ENCODE results near the gene NRXN2.
A peak's percentile ranks its signal among the peaks of the same experiment; 100 is the strongest.
"Not testable (repeated sequence)": the region's sequence is repeated elsewhere in the genome, so short reads cannot be mapped to it uniquely, and the experiment has no call there.

The NRXN2 gene

GRCh38 chr11:64721359-64721699 is 1.7 kb downstream of the NRXN2 start:
- no peak for DNase-seq (ENCODE audit: low spot score)

GRCh38 chr11:64720640-64721358 is 2.2 kb downstream of the NRXN2 start:
- no peak for DNase-seq (ENCODE audit: low spot score)

DNA sequence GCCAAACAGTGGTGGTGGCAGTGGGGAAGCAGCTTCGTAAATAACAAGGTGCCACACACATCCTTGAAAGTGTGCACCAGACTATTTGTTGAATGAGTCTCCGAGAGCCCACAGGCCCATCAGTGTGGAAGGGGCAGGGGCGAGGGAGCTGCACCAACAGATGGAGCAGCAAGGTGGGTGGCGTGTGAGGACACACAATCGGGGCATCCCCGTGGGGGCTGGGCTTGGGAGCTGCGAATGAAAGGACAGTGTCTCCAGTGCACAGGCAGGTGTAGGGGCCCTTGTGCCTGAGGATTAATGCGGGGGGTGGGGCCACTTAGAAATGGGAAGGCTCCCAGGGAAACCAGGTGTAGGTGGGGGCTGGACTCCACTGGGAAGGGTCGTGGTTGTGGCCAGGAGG is 2.8 kb downstream of the NRXN2 start:
- no peak for DNase-seq (ENCODE audit: low spot score)

GRCh38 chr11:64719406-64719805 is 3.6 kb downstream of the NRXN2 start:
- no peak for DNase-seq (ENCODE audit: low spot score)

- DNase-seq (ENCODE audit: low spot score), result no peak
Measured at GRCh38 chr11:64718780-64719124, 4.2 kb downstream of the NRXN2 start.

GRCh38 chr11:64718084-64718779 is 4.8 kb downstream of the NRXN2 start:
- DNase-seq (ENCODE audit: low spot score), result no peak

DNA sequence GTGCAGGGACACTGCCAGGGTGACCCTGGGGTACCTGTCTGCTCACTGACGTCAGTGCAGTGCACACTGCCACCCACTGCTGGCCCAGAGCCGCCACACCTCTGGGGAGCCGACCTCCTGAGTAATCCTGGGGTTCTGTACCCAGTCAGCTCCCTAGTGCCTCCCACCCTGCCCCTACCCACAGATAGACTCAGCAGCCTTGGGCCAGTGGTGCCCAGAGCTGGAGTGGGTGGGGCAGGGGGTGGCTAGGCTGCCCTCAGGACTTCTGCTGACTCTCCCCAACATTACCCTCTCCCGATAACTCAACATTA is 5.8 kb downstream of the NRXN2 start:
- DNase-seq (ENCODE audit: low spot score), result no peak

DNA sequence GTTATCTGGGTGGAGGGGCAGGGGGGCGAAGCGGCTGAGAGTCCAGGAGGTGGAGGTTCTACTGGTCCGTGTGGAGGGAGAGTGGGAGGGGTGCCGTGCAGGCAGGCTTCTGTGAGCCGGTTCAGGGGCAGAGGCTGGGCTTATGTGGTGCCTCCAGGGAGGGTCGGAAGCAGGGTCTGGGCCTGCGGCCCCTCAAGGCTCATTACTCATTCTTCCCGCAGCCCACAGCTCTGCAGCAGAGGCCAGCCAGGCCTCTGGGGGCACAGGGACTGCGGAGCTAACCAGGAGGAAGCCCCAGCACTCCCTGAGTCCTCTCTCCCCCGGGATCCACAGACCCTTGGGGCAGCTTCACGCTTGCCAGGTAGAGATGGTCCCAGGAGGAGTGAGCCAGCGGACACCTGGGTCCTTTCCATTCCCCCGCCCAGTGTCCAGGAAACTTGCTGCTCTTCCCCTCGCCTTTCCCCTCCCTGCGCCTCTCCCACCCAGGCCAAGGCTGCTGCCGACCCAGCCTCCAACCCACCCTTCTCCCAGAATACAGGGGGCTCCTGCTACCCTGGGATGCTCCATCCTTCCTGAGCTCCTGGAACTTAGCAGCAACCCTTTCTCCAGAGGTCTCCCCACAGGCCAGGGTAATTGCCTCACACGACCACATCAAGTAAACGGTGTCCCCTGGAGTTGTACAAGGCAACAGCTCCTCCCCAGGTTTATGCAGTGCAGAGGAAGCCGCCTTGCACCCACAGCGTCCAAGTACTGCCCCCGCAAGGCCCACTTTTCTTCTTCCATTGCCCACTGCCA is 6.3 kb downstream of the NRXN2 start:
- DNase-seq (ENCODE audit: low spot score), result no peak

GRCh38 chr11:64715756-64716472 is 7.1 kb downstream of the NRXN2 start:
- DNase-seq (ENCODE audit: low spot score), result no peak

GRCh38 chr11:64715110-64715509 is 7.9 kb downstream of the NRXN2 start:
- no peak for DNase-seq (ENCODE audit: low spot score)

- no peak for DNase-seq (ENCODE audit: low spot score)
Measured at GRCh38 chr11:64714666-64715065, 8.3 kb downstream of the NRXN2 start.

DNA sequence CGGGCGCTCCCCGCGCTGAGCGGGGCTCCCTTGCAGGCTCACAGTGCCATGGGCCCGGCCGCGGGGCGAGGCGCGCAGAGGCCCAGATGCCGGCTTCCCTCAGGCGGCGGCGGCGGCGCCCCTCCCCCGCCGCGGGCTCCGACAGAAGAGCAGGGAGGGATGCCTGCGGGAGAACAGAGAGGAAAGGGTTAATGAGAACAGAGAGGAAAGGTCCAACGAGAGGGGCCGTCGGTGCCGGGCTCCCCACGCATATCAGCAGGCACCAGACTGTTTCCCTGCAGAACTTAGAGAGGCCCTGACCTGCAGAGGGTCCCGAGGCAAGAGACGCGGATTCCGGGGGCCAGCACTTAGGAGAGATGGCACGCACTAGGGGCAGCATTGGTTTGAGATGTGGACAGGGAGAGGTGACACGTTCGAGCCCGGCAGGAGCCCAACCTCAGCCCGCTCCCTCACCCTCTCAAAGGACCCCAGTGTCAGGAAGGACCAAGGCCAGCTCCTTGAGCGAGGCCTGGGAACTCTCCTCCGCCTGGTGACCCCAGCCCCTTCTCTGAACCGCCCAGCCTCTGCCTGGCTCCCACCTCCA is 9.1 kb downstream of the NRXN2 start:
- peak; percentile 77 for DNase-seq (ENCODE audit: low spot score)

GRCh38 chr11:64713016-64713707 is 9.8 kb downstream of the NRXN2 start:
- DNase-seq (ENCODE audit: low spot score), result peak; percentile 70

- no peak for DNase-seq (ENCODE audit: low spot score)
Measured at GRCh38 chr11:64712430-64713015, 10.5 kb downstream of the NRXN2 start.

GRCh38 chr11:64711956-64712362 is 11.0 kb downstream of the NRXN2 start:
- DNase-seq (ENCODE audit: low spot score), result no peak

DNA sequence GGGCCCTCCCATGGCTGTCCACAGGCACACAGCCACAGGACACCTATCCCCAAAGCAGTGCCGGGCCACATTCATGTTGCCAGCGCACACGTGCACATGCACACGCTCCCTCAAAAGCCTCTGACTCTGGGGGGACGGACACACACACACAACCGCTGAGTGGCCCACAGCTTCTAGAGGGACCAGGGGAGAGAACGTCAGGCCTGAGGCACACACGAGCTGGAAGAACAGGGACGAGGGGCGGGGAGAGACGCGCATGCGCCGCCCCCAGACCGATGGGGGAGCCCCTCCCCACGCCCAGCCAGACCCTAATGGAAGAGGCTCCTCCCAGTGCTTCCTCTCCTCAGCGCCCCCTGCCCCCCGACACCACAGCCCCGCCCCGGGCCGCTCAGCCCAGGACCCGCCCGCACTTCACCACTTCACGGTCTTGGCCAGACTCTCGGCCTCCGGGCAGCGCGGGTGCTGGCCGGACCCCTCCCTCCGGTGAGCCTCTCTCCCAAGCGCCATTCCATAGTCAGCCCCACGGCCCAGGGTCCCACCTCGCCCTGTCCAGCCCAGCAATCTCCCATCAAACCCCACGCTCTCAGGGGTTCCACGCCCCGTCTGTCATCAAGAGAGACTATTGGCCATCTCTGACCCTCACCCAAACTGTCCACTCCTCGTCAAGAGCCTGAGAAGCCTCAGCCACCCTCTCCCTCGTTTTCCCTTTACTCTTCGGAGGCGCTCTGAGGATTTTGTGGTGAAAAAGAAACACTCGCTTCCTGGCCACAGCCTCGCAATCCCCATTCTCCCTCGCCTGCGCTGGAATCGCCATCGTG is 11.7 kb downstream of the NRXN2 start:
- peak; percentile 83 for DNase-seq (ENCODE audit: low spot score)

DNA sequence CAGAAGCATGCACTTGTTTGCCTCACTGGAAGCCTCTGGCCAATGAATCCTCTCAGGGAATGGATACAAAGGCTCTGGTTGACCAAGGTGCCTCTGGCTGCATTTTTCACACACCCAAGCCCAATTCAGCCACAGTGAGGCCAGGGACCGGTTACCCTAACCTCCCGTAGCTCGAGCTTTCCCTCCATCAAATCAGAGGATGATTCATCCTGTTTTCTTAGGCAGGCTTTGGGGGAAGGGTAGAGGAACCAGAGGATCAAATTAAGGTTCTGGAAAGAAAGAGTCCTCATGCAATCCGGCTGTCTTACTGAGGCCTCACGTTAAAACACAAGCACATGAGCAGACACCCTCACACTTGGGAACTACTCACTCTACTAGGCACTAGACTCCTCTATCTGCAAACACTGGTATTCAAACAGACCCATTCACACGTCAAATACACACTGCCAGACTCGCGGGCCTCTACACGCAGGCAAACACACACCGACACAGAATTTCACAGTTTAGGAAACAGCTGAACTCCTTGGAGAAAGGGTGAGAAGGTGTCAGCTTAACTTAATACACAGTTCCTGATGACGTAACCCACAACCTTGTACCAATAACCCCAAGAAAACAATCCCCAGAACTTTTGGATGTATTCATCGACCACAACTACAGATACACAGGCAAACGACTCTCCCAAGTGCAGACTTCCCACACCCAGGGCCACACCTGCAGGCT is 12.4 kb downstream of the NRXN2 start:
- DNase-seq (ENCODE audit: low spot score), result no peak

- no peak for DNase-seq (ENCODE audit: low spot score)
Measured at GRCh38 chr11:64705501-64705900, 17.5 kb downstream of the NRXN2 start.

DNA sequence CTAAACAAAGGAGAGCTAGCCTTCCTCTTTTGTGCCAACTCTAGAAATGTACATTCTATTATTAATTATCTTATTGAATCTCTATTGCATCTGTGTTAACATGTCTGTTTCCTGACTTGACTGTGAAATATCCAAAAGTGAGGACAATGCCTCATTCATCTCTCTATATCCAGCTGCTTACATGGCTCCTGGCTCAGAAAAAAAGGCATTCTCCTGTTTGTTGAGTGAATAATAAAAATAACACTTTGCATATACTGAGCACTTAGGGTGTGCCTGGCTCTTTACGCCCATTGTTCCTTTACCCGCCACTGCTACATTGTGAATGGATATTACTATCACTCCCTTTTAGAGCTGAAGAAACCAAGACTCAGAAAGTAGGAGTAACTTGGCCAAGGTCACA is 19.9 kb downstream of the NRXN2 start:
- DNase-seq (ENCODE audit: low spot score), result no peak

GRCh38 chr11:64701956-64702355 is 21.0 kb downstream of the NRXN2 start:
- DNase-seq (ENCODE audit: low spot score), result not testable (repeated sequence)
